Inflammatory macrophage treated with lipopolysaccharide for 1 hour (primary cell): ENCODE results near the gene LSP1.
"Not testable (repeated sequence)": the region's sequence is repeated elsewhere in the genome, so short reads cannot be mapped to it uniquely, and the experiment has no call there.

Experiments used
- DNase-seq, 2 donors: peaks; one replicate each; pipeline ENCODE4 v3.0.0-alpha.2; 2020 to 2022

The LSP1 gene

DNA sequence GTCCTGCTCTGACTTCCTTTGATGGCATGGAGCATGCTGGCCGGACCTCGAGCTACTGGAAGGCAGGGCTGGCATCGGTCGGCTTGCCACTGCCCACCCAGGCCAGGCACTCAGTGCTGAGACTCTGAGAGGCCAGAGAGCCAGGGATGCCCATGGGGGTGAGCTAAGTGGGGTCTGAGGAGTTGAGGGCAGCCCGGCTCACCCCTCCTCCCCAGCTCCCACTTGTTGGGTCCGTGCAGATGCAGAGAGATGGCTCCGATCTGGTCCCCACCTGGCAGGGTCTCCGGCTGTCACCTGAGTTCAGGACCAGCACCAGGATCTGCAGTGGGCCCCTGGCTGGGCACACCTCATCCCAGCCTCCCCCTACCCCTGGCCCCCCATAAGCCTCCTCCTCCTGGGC is 13.3 kb downstream of the LSP1 start:
- DNase-seq: no peak

DNA sequence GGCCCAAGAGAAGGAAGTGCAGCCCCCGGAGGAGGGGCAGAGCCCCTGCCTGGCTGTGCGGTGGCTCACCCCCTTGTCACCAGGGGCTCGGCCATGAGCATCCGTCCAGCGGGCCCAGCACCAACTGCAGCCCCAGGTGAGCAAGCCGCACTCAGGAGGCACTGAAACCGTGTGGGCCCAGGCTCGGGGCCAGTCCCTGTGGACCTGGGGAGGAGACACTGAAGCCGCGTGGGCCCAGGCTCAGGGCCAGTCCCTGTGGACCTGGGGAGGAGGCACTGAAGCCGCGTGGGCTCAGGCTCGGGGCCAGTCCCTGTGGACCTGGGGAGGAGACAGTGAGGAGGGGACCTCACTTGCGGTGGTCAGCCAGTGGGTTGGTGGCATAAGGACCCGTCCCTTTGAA is 13.9 kb downstream of the LSP1 start:
- no peak for DNase-seq

DNA sequence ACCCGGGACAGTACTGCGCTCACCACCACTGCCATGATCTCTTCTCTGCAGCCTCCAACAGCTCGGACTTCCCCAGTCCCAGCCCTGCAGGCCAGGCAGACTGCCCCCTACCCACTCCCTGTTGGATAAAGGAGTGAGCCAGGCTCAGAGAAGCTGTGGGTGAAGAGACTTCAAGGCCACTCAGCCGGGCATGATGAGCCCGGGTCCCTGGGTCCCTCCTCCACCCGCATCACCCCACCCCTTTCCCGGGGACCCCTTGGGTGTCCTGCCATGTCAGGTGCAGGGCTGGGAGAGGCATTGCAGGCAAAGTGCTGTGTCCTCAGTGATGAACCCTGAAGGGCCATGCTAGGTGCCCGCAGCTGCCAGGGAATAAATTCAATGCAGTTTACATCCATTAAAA is 14.5 kb downstream of the LSP1 start:
- DNase-seq: no peak

DNA sequence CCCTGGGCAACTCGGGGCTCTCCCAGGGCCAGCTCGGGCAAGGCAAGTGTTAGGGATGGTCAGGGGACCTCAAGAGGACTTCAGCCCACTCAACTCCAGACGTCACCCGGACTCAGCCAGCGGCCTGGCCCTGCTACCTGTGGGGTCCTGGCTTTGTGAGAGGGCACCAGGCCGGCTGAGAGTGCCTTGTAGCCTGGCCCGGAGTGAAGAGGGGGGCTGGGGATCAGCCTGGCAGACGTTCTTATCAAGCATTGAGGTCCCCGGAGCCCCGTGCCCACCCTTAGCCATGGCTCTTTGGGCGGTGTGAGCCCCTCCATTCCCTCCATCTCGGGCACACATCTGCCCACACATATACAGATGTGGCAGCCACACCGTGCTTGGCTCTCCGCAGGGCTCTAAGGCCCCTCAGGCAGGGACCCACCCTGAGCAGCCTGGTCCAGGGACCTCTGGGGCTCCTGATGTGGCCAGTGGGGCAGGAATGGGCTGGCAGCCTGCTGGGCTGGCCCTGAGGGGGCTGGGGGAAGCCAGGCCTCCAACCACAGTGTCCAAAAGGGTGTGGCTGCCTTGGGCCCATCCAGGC is 15.3 kb downstream of the LSP1 start:
- no peak for DNase-seq

DNA sequence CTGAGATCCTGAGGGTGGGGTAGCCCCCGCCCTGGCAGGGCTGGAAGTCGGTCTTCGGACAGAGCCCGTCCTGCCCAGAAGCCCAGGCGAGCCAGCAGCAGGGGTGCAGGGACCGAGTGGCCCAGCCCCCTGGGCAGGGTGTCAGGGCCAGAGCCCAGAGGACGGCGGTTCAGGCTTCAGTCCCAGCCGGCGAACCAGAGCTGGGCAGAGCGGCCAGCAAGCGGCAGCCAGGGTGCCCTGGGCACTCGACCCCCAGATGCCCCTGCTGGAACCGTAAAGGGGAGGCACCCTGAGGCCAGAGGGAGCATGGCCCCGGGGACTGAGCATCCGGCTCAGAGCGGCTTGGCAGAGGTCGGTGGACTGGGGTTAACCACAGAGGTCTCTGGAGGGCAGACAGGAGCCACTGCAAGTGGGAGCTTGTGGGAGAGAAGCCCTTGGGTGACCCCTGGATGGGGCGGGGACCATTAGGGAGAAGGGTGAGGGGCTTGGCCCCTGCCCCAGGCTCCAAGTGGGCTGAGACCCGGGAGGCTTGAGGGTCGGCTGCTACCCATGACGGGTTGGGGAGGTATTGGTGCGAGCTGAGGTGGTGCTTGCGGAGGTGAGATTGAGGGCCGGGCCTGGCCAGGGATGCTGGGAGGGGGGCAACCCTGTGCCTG is 15.9 kb downstream of the LSP1 start:
- no peak for DNase-seq

DNA sequence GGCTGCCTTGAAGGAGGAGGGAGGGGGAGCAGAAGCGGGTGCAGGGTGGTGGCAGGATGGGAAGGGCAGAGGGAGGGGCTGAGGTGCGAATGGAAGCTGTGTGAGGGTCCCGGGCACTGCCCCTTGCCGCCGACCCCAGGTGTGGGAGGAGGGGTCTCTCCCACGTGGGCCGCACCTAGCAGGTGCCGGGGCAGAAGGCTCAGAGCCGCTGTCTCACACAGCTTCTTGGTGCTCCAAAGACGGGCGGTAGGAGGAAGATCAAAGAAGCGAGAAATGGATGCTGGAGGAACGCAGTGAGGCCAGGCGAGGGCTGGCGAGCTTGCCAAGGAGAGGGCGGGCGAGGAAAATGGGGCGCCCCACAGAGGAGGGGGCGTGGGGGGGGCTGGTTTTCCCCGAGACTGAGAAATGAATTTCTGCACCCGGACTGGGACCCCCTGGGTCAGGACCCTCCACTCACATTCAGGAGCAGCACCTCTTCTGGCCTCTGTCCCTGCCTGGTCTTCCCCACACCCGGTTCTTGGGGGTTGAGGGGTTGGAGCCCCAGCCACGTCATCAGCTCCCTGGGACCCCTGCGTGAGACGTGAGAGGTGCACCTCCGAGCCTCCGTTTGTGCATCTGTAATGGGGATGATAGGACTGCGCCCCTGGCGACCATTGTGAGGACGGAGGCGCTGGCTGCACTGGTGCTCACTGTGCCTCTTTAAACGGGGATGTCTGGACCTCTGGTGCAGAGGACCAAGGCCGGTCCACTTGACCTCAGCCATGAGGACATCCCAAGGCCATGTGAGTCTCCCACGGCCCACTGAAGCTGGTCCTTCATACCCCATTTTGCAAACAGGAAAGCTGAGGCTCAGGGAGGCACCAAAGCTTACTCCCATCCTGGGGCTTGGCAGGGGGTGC is 16.8 kb downstream of the LSP1 start:
- no peak for DNase-seq

DNA sequence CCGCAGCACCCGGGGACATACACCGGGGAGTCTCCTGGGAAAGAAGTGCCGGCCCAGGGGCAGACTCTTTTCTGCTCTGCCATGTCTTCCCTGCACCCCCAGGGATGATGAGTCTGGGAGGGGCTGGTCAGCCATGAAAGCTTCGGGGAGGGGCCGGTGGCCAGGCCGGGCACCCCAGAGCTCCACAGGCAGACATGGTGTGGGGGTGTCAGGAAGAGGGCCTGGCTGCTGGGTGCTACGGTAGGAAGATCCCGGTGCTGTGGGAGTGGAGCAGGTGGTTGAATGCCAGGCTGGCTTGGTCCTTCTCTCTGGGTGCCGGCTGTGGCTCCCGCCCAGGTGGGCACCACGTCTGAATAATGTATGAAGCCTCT is 17.4 kb downstream of the LSP1 start:
- no peak for DNase-seq

DNA sequence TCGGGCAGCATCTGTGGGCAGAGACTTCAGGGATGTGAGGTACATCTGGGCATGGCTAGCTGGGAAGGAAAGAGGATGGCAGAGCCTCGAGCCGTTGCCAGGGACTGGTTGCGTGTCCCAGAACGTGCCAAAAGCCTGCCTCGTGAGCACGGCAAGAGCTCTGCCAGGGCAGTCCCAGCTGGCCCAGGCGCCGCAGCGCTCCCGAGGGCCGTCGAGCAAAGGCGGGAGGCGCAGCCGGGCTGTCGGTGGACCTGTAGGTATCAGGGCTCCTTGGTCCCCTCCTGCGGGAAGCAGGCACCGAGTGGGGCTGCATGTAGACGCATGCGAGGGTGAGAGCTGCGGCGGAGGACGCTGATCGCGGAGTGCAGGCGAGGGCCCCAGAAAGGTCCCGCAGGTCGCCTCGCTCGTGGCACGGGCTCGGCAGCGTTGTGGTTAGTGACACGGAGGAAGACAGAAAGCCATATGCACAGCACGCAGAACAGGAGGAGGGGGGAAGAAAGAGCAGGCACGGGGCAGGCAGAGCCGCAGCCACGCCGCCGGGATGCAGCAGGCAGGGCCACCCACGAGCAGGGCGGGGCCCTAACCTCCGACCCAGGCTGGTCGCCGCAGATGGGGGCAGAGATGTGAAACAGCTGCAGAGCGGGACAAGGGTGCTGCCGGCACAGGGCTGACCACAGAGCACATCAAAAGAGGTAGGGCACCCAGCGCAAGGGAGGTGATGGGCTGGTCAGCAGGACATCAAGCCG is 18.0 kb downstream of the LSP1 start:
- DNase-seq: no peak

DNA sequence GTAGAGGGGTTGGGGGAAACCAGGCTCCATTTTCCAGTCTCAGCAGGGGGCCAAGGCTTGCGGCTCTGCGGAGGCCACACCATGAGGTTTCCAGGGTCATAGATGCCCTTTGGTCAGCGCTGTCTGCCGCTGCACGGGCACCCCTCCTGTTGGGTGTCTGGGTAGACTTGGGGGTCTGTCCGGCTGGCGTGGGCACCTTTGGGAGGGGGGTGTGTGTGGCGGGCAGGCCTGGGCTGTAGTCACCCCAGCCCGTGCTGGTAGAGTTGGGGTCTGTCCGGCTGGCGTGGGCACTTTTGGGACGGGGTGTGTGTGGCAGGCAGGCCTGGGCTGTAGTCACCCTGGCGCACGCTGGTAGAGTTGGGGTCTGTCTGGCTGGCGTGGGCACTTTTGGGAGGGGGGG is 18.6 kb downstream of the LSP1 start:
- DNase-seq: no peak

DNA sequence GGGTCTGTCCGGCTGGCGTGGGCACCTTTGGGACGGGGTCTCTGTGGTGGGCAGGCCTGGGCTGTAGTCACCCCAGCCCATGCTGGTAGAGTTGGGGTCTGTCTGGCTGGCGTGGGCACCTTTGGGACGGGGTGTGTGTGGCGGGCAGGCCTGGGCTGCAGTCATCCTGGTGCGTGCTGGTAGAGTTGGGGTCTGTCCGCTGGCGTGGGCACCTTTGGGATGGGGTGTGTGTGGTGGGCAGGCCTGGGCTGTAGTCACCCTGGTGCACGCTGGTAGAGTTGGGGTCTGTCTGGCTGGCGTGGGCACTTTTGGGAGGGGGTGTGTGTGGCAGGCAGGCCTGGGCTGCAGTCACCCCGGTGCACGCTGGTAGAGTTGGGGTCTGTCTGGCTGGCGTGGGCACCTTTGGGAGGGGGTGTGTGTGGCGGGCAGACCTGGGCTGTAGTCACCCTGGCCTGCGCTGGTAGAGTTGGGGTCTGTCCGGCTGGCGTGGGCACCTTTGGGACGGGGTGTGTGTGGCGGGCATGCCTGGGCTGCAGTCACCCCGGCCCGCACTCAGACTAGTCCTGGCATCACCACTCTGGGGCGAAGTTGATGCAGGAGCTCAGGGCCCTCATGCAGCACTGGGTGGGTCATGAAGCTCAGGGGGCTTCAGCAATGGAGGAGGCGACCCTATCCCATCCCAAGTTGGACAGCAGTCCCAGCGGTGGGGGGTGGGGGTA is 19.5 kb downstream of the LSP1 start:
- no peak for DNase-seq

DNA sequence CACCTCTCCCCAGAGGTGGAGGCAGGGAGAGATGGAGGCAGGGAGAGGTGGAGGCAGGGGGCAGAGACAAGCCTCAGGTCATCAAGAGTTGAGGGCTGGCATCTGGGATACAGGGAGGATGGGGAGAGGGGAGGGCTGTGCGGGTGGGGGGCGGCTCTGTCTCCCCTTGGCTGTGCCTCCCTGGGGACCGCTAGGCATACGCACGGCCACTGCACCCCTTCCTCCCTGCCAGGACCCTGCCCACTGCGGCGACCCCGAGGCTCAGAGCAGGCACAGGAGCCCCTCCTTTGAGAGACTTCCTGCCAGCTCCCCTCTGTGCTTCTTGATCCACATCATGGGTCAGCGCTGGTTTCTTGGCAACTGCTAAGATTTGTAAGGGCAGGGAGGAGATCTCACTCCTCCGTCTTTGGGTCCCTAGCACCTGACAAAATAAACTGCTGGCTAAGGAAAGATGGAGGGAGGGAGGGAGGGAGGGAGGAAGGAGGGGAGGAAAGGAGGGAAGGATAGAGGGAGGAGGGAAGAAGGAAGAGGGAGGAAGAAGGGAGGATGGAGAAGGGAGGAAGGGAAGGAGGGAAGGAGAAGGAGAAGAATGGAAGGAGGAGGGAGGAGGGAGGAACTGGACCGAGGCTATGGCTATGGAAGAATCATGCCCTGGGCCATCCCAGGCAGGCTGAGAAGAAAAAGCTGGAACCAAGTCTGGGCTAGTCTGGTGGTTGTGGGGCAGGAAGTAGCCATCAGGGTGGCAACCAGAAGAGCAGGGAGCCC is 20.3 kb downstream of the LSP1 start:
- DNase-seq: no peak

DNA sequence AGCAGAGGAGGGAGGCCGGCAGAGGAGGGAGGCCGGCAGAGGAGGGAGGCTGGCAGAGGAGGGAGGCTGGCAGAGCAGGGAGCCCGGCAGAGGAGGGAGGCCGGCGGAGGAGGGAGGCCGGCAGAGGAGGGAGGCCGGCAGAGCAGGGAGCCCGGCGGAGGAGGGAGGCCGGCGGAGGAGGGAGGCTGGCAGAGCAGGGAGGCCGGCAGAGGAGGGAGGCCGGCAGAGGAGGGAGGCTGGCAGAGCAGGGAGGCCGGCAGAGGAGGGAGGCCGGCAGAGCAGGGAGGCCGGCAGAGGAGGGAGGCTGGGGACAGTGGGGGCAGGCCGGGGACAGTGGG is 20.9 kb downstream of the LSP1 start:
- DNase-seq: not testable (repeated sequence)

DNA sequence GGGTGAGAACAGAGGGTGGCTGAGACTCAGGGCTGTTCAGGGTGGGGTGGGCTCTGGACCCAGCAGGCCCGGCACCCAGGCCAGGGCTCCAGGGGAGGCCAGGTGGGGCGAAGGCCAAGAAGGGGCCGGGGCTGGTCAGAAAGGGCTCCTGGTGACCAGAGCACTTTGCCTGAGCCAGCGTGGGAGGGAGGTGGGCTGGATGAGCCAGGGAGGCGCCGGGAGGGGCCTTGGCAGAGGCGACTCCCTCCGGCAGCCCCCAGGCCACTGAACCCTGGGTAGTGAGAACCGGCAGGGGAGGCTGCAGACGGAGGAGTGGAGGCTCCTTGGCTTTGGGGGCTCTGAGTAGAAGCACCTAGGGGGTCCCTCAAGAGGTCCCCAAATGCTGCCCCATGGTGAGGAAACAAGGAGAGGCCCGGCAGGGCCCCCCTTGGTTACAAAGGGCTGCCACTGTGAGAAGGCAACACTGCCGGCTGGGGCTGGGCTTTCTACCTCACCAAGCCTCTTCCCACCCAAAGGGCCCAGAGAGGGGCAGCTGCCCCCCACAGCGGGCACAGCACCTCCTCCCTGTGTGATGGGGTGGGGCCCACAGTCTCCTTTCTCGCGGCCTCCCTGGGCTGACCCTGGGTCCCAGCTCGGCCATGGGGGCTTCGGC is 21.7 kb downstream of the LSP1 start:
- DNase-seq: not testable (repeated sequence)

DNA sequence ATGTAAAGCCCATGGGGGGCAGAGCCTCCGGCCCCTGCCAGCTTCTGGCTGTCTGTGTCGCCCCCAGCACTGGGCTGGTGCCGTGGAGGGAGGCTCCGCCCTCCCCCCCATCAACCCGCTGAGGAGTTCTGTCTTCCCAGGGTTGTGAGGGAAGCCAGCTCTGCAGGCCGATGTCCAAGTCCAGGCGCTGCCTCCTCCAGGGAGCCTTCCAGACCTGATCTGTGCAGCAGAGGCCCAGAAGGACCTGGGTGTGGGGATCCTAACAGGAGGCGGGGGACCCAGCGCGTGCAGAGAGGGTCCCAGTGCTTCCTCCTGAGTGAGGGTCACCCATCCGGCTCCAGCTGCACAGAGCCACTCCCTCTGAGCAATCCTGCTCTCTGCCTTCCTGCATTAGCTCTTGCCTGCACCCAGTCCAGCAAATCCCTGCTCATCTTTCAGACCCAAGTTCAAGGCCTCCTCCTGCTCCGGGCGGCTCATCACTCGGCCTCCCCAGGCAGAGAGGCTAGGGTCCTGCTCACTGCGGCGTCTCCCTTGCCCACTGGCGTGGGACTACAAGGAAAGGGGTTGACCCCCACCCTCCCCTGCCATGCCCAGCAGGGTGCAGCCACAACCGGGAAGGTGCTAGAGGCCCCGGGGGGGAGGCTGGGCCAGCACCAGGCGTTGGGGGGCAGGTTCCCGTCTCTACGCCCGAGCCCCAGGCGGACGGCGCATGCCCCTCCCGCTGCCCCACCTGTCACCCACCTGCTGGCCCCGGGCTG is 22.4 kb downstream of the LSP1 start:
- no peak for DNase-seq

DNA sequence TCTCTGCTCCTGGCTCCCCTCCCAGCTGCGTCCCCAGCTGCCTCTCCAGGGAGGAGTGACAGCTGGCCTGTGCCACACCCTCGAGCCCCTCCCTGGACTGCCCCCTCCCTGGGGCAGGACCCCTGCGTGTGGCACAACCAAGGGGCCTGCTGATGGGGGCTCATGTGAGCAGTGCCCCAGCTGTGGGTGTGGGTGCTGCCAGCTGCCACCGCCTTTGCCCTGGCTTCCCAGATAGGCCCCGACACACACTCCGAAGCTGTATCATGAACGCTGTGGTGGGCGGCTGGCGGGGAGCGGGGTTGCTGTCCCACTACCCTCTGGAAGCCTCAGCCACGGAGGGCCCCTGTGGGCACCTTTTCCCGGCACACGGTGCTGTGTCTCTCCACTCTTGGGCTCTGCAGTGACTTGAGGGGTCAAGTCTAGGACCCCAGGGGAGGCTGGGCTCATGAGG is 23.0 kb downstream of the LSP1 start:
- DNase-seq: not testable (repeated sequence)

DNA sequence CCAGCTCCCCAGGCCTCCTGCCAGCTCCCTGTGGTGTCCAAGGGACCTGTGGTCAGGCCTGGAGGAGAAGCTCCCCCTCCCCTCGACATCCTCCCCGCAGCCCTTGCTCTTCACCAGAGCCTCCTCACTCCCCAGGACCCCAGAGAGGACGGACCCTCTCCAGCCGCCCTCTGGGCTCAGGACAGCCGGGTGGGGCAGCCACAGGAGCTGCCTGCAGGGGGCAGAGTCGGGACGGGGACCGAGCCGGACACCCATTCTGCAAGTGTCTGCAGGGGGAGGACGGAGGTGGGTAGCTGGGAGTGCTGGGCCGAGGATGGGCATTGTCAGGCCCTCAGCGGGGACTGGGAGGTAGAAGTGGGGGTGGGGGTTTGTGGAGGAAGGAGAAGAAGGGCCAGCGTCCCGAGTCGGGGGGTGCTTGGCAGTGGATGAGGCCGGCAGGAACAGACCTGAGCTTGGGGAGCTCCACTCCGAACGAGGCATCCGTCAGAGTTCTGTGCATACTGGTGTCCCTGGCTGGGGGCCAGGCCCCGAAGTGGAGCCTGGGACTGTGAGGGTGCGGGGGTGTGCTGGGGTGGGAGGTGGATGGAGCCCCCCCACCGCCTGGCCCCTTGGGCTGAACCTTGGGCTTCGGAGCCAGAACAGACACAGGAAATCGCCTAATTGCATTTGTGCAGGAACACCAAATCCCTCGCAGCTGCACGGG is 23.6 kb downstream of the LSP1 start:
- no peak for DNase-seq

DNA sequence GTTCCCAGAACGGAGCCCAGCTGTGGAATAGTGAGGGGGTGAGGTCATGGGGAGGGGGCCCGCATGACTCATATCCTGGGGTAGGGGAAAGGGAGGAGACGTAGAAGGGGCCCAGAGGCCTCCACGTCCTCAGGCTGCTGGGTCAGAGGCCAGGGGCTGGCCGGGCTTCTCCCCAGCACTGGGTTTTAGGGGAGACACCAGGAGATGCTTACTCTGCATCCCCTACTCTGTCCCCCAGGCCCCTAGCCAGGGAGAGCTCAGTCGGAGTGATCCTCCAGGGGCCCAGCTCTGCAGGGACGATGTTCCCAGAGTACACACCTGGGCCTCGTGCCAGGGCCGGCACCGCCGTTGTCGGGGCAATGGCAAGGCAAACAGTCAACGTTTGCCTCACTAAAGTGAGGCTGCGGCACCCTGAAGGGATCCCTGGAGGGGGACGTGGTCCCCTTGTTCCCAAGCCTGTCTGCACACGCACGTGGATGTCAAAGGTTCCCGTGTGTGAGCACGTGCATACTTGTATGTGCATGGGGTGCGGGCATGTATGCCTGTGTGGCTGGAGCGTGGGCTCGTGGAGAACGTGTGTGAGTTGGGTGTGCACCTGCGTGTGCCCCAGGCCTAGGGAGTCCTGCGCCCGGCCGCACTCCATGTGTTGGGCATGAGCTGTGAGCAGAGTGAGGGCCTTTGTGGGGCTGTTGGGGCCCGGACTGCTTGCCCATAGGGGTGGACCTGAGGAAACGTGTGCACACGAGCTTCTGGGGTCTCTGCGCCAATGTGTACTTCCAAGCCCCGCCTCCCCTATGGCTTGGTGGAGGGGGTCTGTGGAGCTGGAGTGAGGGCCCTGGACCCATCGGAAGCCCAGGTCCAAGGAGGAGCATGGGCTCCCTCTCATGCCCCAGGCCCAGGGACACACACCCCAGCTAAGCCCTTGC is 24.6 kb downstream of the LSP1 start:
- DNase-seq: no peak

DNA sequence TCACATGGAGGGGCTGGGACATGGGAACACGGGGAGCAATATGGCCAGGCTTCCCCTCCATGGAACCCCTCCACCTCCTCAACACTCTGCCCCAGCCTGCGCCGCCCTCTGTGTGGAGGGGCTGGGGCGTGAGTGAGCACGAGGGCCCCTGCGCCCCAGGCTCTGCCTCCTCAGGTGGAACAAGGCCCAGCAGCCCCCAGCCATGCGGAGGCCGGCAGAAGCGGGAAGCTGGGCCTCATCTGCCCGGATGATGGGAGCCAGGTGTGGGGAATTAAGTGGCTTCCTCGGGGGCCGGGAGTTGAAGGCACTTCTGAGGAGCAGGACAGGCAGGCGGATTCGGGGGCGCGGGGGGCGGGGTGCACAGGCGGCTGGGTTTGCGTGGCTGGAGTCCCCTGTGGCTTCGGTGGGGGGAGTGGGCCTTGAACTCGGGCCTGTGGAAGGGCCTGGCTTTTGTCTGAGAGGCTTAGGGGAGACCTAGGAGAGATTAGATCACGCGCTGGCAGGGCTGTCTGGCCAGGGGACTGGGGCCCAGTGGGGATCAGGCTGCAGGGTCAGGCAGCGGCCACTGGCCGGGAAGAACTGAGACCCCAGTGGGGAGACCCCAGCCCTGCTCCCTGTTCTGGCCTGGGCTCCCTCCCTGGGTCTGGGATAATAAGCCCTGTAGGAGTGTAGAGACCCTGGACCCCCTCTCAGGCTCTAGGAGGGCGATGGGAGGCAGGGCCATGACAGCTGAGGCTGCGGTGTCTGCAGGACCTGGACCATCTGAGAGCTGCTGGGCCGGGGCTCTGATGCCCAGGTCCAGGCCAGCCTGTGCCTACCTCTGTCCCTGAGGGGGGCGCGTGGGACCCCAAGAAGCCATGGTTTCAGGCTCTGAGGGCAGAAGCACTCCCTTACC is 25.5 kb downstream of the LSP1 start:
- no peak for DNase-seq
